ENCODE measurements around the gene OR2S2. TPM values are rescaled to one million over a fixed set of nuclear protein-coding genes. Genes with fewer than 3 reads are reported as not detected.

Gene OR2S2
- total and polyA plus RNA-seq, 2 donors (not counting 3 experiments of a cell fraction or from before 2014, with no cell fraction given) = not detected

DNA sequence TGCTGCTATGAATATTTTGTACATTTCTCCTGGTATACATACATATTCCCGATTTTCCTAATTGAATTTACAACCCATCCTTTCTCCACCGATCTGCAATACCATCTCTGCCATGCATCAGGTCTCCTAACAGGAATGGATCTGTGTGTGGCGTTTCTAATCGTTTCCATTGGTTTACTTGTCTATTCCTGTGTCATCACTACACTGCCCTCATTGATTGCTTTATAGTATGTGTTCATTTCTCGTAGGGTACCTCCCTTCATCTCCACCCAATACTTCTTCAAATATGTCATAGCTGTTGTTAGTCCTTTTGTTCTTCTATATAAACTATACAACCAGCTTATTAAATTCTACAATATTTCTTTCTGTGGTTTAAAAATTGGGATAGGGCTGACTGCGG, 7.1 kb upstream of the OR2S2 start:
- no peaks in the 10 kb centered on the region for H3K36me3 ChIP-seq (ENCODE audit: control insufficient read depth in 2 of 2, extremely low read depth in 1 of 2, insufficient read depth in 2 of 2, low read length in 2 of 2)
- ChIA-PET CTCF (interaction anchor here (1.1 to 1.2 kb wide), 2 partner anchors 43 to 202 kb away, joined by 3 to 5 read pairs; no protein-coding TSS in a partner anchor), POLR2A (no interaction called here)
- no peaks in the 10 kb centered on the region for H3K4me1 ChIP-seq (ENCODE audit: control insufficient read depth, extremely low read depth, insufficient read depth, low read length)
- FAIRE-seq (no peak), DNase-seq (ENCODE audit: low read depth, low spot score) (no peak)
- H3K9me1 ChIP-seq (replicated peaks; ENCODE audit: control insufficient read depth, extremely low read depth, insufficient read depth, low read length) = no peaks in the 10 kb centered on the region
- no peak overlapping the region for H3K4me3 ChIP-seq (replicated peaks in 1 of 3; ENCODE audit: insufficient read depth in 1 of 3, low read depth in 1 of 3, low read length in 3 of 3)
- H3K9me3 ChIP-seq (replicated peaks; ENCODE audit: control insufficient read depth, insufficient read depth, low read length) = no peaks in the 10 kb centered on the region
- no TSS peak for BruUV-seq (replicated peaks)
- dilution Hi-C loops (cut with MboI; ENCODE audit: extremely low pct_ligation_motif_present, low sequenced_read_pairs) = no loop called here
- intact Hi-C loops (cut with micrococcal nuclease) = no loop called here
- no peaks in the 10 kb centered on the region for H4K20me1 ChIP-seq (replicated peaks; ENCODE audit: control insufficient read depth, extremely low read depth, insufficient read depth, low read length)
- peaks cover 0 to 1% of the 10 kb centered on the region in 2 experiments for H3K27me3 ChIP-seq (ENCODE audit: control insufficient read depth in 2 of 2, insufficient read depth in 2 of 2, low read length in 2 of 2)
- H3K9ac ChIP-seq (replicated peaks; ENCODE audit: extremely low read depth, insufficient read depth, low read length) = no peak overlapping the region
- no peak overlapping the region for H3K27ac ChIP-seq (ENCODE audit: insufficient read depth, low read depth, low read length)
- H3K4me2 ChIP-seq (ENCODE audit: insufficient read depth, low read length) = no peak overlapping the region
- no peak for TF ChIP-seq EZH2 (IDR thresholded peaks at IDR 0.05; ENCODE audit: borderline replicate concordance, low read depth, low read length, severe bottlenecking)
- no peak overlapping the region for H2AFZ ChIP-seq (ENCODE audit: low read depth, low read length)
- no peaks in the 10 kb centered on the region for H3K79me2 ChIP-seq (ENCODE audit: control insufficient read depth, insufficient read depth, low read length)

DNA sequence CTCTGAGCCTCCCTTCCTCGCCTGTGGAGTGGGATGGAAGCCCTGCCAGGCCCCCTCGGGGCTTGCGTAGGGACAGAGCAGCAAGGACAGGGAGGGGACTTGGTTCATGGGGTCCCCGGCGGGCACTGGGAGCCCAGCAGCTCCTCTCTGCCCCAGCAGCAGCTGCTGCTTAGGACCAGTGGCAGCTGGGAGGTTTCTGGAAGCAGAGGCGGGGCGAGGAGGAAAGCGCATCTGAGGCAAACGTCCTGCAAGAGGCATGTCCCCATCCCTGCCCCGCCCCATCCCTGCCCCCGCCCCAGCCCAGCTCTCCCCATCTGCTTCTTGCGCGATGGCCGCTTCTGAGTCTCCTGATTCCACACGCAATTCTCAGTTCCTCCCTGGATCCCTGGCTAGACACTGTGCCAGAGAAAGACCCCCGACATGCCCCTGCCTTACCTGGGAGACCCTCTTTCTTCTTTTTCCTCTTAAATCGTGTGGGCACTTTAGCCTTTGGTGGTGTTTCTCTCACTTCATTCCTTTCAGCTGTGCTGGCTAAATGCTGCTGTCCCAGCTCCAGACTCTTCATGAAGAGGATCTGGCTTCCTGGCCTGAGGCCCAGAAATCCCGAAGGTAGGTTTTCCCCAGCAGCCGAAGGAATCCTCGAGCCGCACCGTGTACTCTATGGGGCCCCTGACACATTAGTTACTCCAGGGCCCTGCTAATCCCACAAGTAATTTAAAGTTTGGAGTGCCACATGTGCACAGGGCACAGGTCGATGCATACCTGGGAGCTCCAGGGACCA, 4.4 kb upstream of the OR2S2 start:
- H3K27ac ChIP-seq (ENCODE audit: insufficient read depth, low read depth, low read length) = no peak overlapping the region
- intact Hi-C loops (cut with micrococcal nuclease) = no loop called here
- H3K27me3 ChIP-seq (ENCODE audit: control insufficient read depth in 2 of 2, insufficient read depth in 2 of 2, low read length in 2 of 2) = no peaks in the 10 kb centered on the region
- no peak for FAIRE-seq
- no peaks in the 10 kb centered on the region for H4K20me1 ChIP-seq (replicated peaks; ENCODE audit: control insufficient read depth, extremely low read depth, insufficient read depth, low read length)
- H3K4me1 ChIP-seq (ENCODE audit: control insufficient read depth, extremely low read depth, insufficient read depth, low read length) = no peaks in the 10 kb centered on the region
- no peak overlapping the region for H2AFZ ChIP-seq (ENCODE audit: low read depth, low read length)
- H3K9ac ChIP-seq (replicated peaks; ENCODE audit: extremely low read depth, insufficient read depth, low read length) = no peak overlapping the region
- no peaks in the 10 kb centered on the region for H3K79me2 ChIP-seq (ENCODE audit: control insufficient read depth, insufficient read depth, low read length)
- no TSS peak for BruUV-seq (replicated peaks)
- no peak overlapping the region for H3K4me3 ChIP-seq (replicated peaks in 1 of 3; ENCODE audit: insufficient read depth in 1 of 3, low read depth in 1 of 3, low read length in 3 of 3)
- DNase-seq (ENCODE audit: low read depth, low spot score) = no peak
- dilution Hi-C loops (cut with MboI; ENCODE audit: extremely low pct_ligation_motif_present, low sequenced_read_pairs) = no loop called here
- H3K9me3 ChIP-seq (replicated peaks; ENCODE audit: control insufficient read depth, insufficient read depth, low read length) = no peaks in the 10 kb centered on the region
- H3K36me3 ChIP-seq (ENCODE audit: control insufficient read depth in 2 of 2, extremely low read depth in 1 of 2, insufficient read depth in 2 of 2, low read length in 2 of 2) = no peaks in the 10 kb centered on the region
- no peaks in the 10 kb centered on the region for H3K9me1 ChIP-seq (replicated peaks; ENCODE audit: control insufficient read depth, extremely low read depth, insufficient read depth, low read length)
- ChIA-PET CTCF (no interaction called here), POLR2A (no interaction called here)
- no peak overlapping the region for H3K4me2 ChIP-seq (ENCODE audit: insufficient read depth, low read length)
- TF ChIP-seq EZH2 (IDR thresholded peaks at IDR 0.05; ENCODE audit: borderline replicate concordance, low read depth, low read length, severe bottlenecking) (no peak), POLR2A (IDR thresholded peaks at IDR 0.05; ENCODE audit: low read depth, low read length) (no peak), POLR2AphosphoS5 (IDR thresholded peaks at IDR 0.05; ENCODE audit: insufficient read depth, low read depth, low read length) (no peak), FOS (IDR thresholded peaks at IDR 0.05; ENCODE audit: borderline replicate concordance, insufficient read depth, low read length) (no peak), MYC (IDR thresholded peaks at IDR 0.05; ENCODE audit: low read depth, low read length) (no peak), JUN (IDR thresholded peaks at IDR 0.05; ENCODE audit: borderline replicate concordance, insufficient read depth, insufficient read length, low read depth) (no peak), GATA2 (IDR thresholded peaks at IDR 0.05; ENCODE audit: insufficient read depth, insufficient read length, low read depth, low read length) (no peak)
- TF ChIP-seq, protein P1, sequence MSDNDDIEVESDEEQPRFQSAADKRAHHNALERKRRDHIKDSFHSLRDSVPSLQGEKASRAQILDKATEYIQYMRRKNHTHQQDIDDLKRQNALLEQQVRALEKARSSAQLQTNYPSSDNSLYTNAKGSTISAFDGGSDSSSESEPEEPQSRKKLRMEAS (IDR thresholded peaks at IDR 0.05; ENCODE audit: insufficient read depth, insufficient read length) = no peak
- TF ChIP-seq, protein P2, sequence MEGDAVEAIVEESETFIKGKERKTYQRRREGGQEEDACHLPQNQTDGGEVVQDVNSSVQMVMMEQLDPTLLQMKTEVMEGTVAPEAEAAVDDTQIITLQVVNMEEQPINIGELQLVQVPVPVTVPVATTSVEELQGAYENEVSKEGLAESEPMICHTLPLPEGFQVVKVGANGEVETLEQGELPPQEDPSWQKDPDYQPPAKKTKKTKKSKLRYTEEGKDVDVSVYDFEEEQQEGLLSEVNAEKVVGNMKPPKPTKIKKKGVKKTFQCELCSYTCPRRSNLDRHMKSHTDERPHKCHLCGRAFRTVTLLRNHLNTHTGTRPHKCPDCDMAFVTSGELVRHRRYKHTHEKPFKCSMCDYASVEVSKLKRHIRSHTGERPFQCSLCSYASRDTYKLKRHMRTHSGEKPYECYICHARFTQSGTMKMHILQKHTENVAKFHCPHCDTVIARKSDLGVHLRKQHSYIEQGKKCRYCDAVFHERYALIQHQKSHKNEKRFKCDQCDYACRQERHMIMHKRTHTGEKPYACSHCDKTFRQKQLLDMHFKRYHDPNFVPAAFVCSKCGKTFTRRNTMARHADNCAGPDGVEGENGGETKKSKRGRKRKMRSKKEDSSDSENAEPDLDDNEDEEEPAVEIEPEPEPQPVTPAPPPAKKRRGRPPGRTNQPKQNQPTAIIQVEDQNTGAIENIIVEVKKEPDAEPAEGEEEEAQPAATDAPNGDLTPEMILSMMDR (IDR thresholded peaks at IDR 0.05; ENCODE audit: extremely low read depth in 1 of 2, insufficient read depth in 1 of 2, low read depth in 1 of 2, low read length in 2 of 2) = no peak

All from endothelial cell of umbilical vein (primary cell).